ENCODE results near the gene C2CD3.
"Not testable (repeated sequence)": the region's sequence is repeated elsewhere in the genome, so short reads cannot be mapped to it uniquely, and the experiment has no call there.

The C2CD3 gene

GRCh38 chr11:74162681-74163467, 7.9 kb downstream of the C2CD3 start:
- DNase-seq: no peak

GRCh38 chr11:74159642-74160041, 11.2 kb downstream of the C2CD3 start:
- no peak for DNase-seq

- DNase-seq: no peak
These were observed 13.6 kb downstream of the C2CD3 start for GRCh38 chr11:74157169-74157568.

- no peak for DNase-seq
These were observed 16.1 kb downstream of the C2CD3 start for GRCh38 chr11:74154620-74155281.

GRCh38 chr11:74153224-74153623, 17.6 kb downstream of the C2CD3 start:
- DNase-seq: no peak

- no peak for DNase-seq
These were observed 23.4 kb downstream of the C2CD3 start for GRCh38 chr11:74147199-74147929.

- no peak for DNase-seq
These were observed 26.2 kb downstream of the C2CD3 start for GRCh38 chr11:74144592-74144991.

- no peak for DNase-seq
These were observed 28.2 kb downstream of the C2CD3 start for GRCh38 chr11:74142624-74143023.

GRCh38 chr11:74141908-74142307, 28.9 kb downstream of the C2CD3 start:
- DNase-seq: no peak

GRCh38 chr11:74141241-74141695, 29.5 kb downstream of the C2CD3 start:
- DNase-seq: no peak

- DNase-seq: not testable (repeated sequence)
These were observed 30.8 kb downstream of the C2CD3 start for GRCh38 chr11:74139919-74140431.

- DNase-seq: no peak
These were observed 31.5 kb downstream of the C2CD3 start for GRCh38 chr11:74139151-74139918.

GRCh38 chr11:74138572-74138971, 32.2 kb downstream of the C2CD3 start:
- DNase-seq: no peak

- DNase-seq: no peak
These were observed 32.8 kb downstream of the C2CD3 start for GRCh38 chr11:74138021-74138420.

GRCh38 chr11:74135127-74135840, 35.5 kb downstream of the C2CD3 start:
- DNase-seq: no peak

GRCh38 chr11:74134661-74135060, 36.1 kb downstream of the C2CD3 start:
- DNase-seq: no peak

- no peak for DNase-seq
These were observed 37.4 kb downstream of the C2CD3 start for GRCh38 chr11:74133436-74133835.

GRCh38 chr11:74132833-74133232, 38.0 kb downstream of the C2CD3 start:
- no peak for DNase-seq

GRCh38 chr11:74129121-74129520, 41.7 kb downstream of the C2CD3 start:
- DNase-seq: not testable (repeated sequence)

- DNase-seq: no peak
These were observed 47.8 kb downstream of the C2CD3 start for GRCh38 chr11:74123008-74123448.

GRCh38 chr11:74121804-74122203, 49.0 kb downstream of the C2CD3 start:
- no peak for DNase-seq
